Muscle of leg (tissue), 11 donors: Measurements from ENCODE around the gene C19orf18. TPM values are rescaled to one million over a fixed set of nuclear protein-coding genes. Genes with fewer than 3 reads are reported as not detected.

Experiments
- DNase-seq: peaks from one replicate; pipeline ENCODE4 v3.0.0; 2013
- H3K27ac ChIP-seq: one replicate; pipeline ENCODE4 v1.5.1; 2013; ENCODE audit warnings: mild to moderate bottlenecking, low read length, control low read depth
- H3K27me3 ChIP-seq: one replicate; pipeline ENCODE4 v1.6.1; 2013; ENCODE audit warnings: low read length; ENCODE audit not compliant: control insufficient read depth, insufficient read depth
- H3K36me3 ChIP-seq: one replicate; pipeline ENCODE4 v1.6.1; 2013; ENCODE audit warnings: low read length; ENCODE audit not compliant: control insufficient read depth, insufficient read depth
- H3K4me1 ChIP-seq: one replicate; pipeline ENCODE4 v1.6.1; 2013; ENCODE audit warnings: low read length; ENCODE audit not compliant: control insufficient read depth, insufficient read depth
- H3K4me3 ChIP-seq: one replicate; pipeline ENCODE4 v1.5.1; 2013; ENCODE audit warnings: low read length, control low read depth
- H3K9me3 ChIP-seq: replicated peaks from 2 replicates; pipeline ENCODE4 v1.6.1; 2013; ENCODE audit warnings: low read depth, low read length; ENCODE audit not compliant: control insufficient read depth
- WGBS: methylation state at CpG from one replicate; pipeline ENCODE4 v1.1.5; 2013; ENCODE audit warnings: missing lambda C conversion rate; ENCODE audit not compliant: insufficient coverage; 5-methylcytosine and 5-hydroxymethylcytosine counted together
- polyA plus RNA-seq, 8 donors: library from polyadenylated mRNA; unstranded; fragments of 120-200 nt; gene quantifications; one replicate each; pipeline versions ENCODE4 v1.2.1 to v1.2.3, GENCODE V29; 2013; ENCODE audit warnings: inconsistent platforms in 1 of 8, low replicate concordance in 1 of 8; ENCODE audit not compliant: insufficient read length in 8 of 8, insufficient read depth in 1 of 8
- total RNA-seq: library from RNA; stranded (reverse); fragments of 120-200 nt; gene quantifications from one replicate; pipeline ENCODE4 v1.2.4, GENCODE V29; 2013

Gene C19orf18
- total and polyA plus RNA-seq, 9 donors, result 0.31 to 2.4 (median 0.89) TPM

GRCh38 chr19:57914531-57914930 lies 59.8 kb downstream of the C19orf18 start:
- Histone ChIP-seq H3K9me3 (peaks cover 9% of the 10 kb centered on the region), H3K4me3 (no peak overlapping the region), H3K27me3 (no peaks in the 10 kb centered on the region), H3K27ac (no peak overlapping the region), H3K4me1 (peaks cover 4% of the 10 kb centered on the region), H3K36me3 (peaks cover 30% of the 10 kb centered on the region)
- 100% methylated on average over 2 of the region's 3 CpGs for WGBS
- DNase-seq, result no peak

Other genes starting within 250 kb of the C19orf18 start
- gene ZNF671, start 246.9 kb downstream of the C19orf18 start, total RNA-seq, result 9.4 TPM
- gene ZNF671, start 246.9 kb downstream of the C19orf18 start, polyA plus RNA-seq, result 10 to 100 TPM in 1 of 8 donors, 1 to 10 TPM in 7; 5.9 to 11.2 (median 7.1) TPM
- gene ZNF776, start 227.7 kb downstream of the C19orf18 start, total RNA-seq, result 18.5 TPM
- gene ZNF776, start 227.7 kb downstream of the C19orf18 start, polyA plus RNA-seq, result 10 to 100 TPM; 12.3 to 15.6 (median 13.2) TPM
- gene ZNF586, start 204.9 kb downstream of the C19orf18 start, total RNA-seq, result 20.7 TPM
- gene ZNF586, start 204.9 kb downstream of the C19orf18 start, polyA plus RNA-seq, result 10 to 100 TPM in 7 of 8 donors, 1 to 10 TPM in 1; 9.2 to 13.4 (median 11.0) TPM
- gene ZNF552, start 159.6 kb downstream of the C19orf18 start, total RNA-seq, result 5.5 TPM
- 1 to 10 TPM; 2.8 to 9.3 (median 4.2) TPM for gene ZNF552, start 159.6 kb downstream of the C19orf18 start, polyA plus RNA-seq
- 10.5 TPM for gene ZNF587B, start 144.2 kb downstream of the C19orf18 start, total RNA-seq
- 1 to 10 TPM; 3.3 to 6.9 (median 4.3) TPM for gene ZNF587B, start 144.2 kb downstream of the C19orf18 start, polyA plus RNA-seq
- 19.3 TPM for gene ZNF587, start 124.7 kb downstream of the C19orf18 start, total RNA-seq
- gene ZNF587, start 124.7 kb downstream of the C19orf18 start, polyA plus RNA-seq, result 10 to 100 TPM in 7 of 8 donors, 1 to 10 TPM in 1; 7.5 to 20.6 (median 12.6) TPM
- gene ZNF814, start 85.5 kb downstream of the C19orf18 start, total RNA-seq, result 10.8 TPM
- 10 to 100 TPM; 15.7 to 29.7 (median 22.0) TPM for gene ZNF814, start 85.5 kb downstream of the C19orf18 start, polyA plus RNA-seq
- gene ZNF417, start 57.9 kb downstream of the C19orf18 start, total RNA-seq, result 16.4 TPM
- gene ZNF417, start 57.9 kb downstream of the C19orf18 start, polyA plus RNA-seq, result 10 to 100 TPM in 6 of 8 donors, 1 to 10 TPM in 2; 7.7 to 15.4 (median 11.0) TPM
- 14.1 TPM for gene ZNF418, start 39.1 kb downstream of the C19orf18 start, total RNA-seq
- gene ZNF418, start 39.1 kb downstream of the C19orf18 start, polyA plus RNA-seq, result 10 to 100 TPM in 1 of 8 donors, 1 to 10 TPM in 7; 6.7 to 15.6 (median 8.3) TPM
- gene ZNF256, start 26.8 kb downstream of the C19orf18 start, total RNA-seq, result 6.7 TPM
- gene ZNF256, start 26.8 kb downstream of the C19orf18 start, polyA plus RNA-seq, result 1 to 10 TPM; 5.0 to 6.0 (median 5.5) TPM
- gene ZNF606, start 28.3 kb upstream of the C19orf18 start, total RNA-seq, result 20.5 TPM
- gene ZNF606, start 28.3 kb upstream of the C19orf18 start, polyA plus RNA-seq, result 10 to 100 TPM; 10.5 to 13.5 (median 11.6) TPM
- 0.35 TPM for gene ZSCAN1, start 59.5 kb upstream of the C19orf18 start, total RNA-seq
- 1 to 10 TPM in 6 of 8 donors, under 1 TPM in 2; 0.55 to 1.8 (median 1.1) TPM for gene ZSCAN1, start 59.5 kb upstream of the C19orf18 start, polyA plus RNA-seq
- gene ZNF135, start 84.7 kb upstream of the C19orf18 start, total RNA-seq, result 11.7 TPM
- 10 to 100 TPM; 11.1 to 16.8 (median 12.4) TPM for gene ZNF135, start 84.7 kb upstream of the C19orf18 start, polyA plus RNA-seq
- 68.8 TPM for gene ZSCAN18, start 123.7 kb upstream of the C19orf18 start, total RNA-seq
- 10 to 100 TPM; 55.6 to 83.4 (median 64.2) TPM for gene ZSCAN18, start 123.7 kb upstream of the C19orf18 start, polyA plus RNA-seq
- 19.0 TPM for gene ZNF329, start 176.3 kb upstream of the C19orf18 start, total RNA-seq
- 10 to 100 TPM in 7 of 8 donors, 1 to 10 TPM in 1; 9.8 to 13.6 (median 12.4) TPM for gene ZNF329, start 176.3 kb upstream of the C19orf18 start, polyA plus RNA-seq
- gene ZNF274, start 208.5 kb upstream of the C19orf18 start, total RNA-seq, result 10.0 TPM
- 10 to 100 TPM in 1 of 8 donors, 1 to 10 TPM in 7; 8.0 to 10.7 (median 8.8) TPM for gene ZNF274, start 208.5 kb upstream of the C19orf18 start, polyA plus RNA-seq